Activated CD8-positive, alpha-beta T cell treated with anti-CD3 and anti-CD28 coated beads for 36 hours (primary cell): ENCODE data around the gene SLC22A23. TPM values are rescaled to one million over a fixed set of nuclear protein-coding genes. Genes with fewer than 3 reads are reported as not detected.

ENCODE experiments used
- ATAC-seq: fragments of 200-7000 bp; cut with Tn5 transposase; one replicate; pipeline ENCODE4 v1.10.0; 2021; ENCODE audit warnings: mild to moderate bottlenecking, moderate library complexity
- CTCF ChIA-PET: fragments of 350-600 bp; sonication (Branson Sonifier 250); formaldehyde crosslinking; loops from one replicate; lab custom pipeline; 2021; ENCODE audit warnings: antibody characterized with exemption; lab: Charles Lee
- POLR2A ChIA-PET: fragments of 350-600 bp; sonication (Branson Sonifier 250); formaldehyde crosslinking; loops from one replicate; lab custom pipeline; 2021; ENCODE audit warnings: antibody characterized with exemption; lab: Charles Lee
- DNase-seq: peaks from one replicate; pipeline ENCODE4 v3.0.0-alpha.2; 2020
- H3K27ac Mint-ChIP-seq: one replicate; pipeline ENCODE4 v1.8.0; 2021; ENCODE audit warnings: mild to moderate bottlenecking, mixed read lengths
- H3K27me3 Mint-ChIP-seq: one replicate; pipeline ENCODE4 v1.8.0; 2021; ENCODE audit warnings: mixed read lengths
- H3K36me3 Mint-ChIP-seq: one replicate; pipeline ENCODE4 v1.8.0; 2021; ENCODE audit warnings: low read depth, mixed read lengths
- H3K4me1 Mint-ChIP-seq: one replicate; pipeline ENCODE4 v1.8.0; 2021; ENCODE audit warnings: low read depth, mixed read lengths
- H3K4me3 Mint-ChIP-seq: one replicate; pipeline ENCODE4 v1.8.0; 2021; ENCODE audit warnings: mild to moderate bottlenecking, moderate library complexity, mixed read lengths
- H3K9me3 Mint-ChIP-seq: one replicate; pipeline ENCODE4 v1.8.0; 2021; ENCODE audit warnings: mixed read lengths
- intact Hi-C: fragments of 100-400 bp; cut with micrococcal nuclease; formaldehyde crosslinking; loops from one replicate; pipeline ENCODE4 v1.10.0; 2022
- total RNA-seq, 2 experiments: library from RNA; stranded (reverse); gene quantifications; one replicate each; pipeline ENCODE4 v1.2.3, GENCODE V29; 2021
- TF ChIP-seq, protein P1 (sequence below): fragments of 200-600 bp; IDR thresholded peaks from one replicate; pipeline ENCODE4 v1.8.0; 2022; ENCODE audit warnings: antibody characterized with exemption, mild to moderate bottlenecking

The SLC22A23 gene
- total RNA-seq, 2 experiments from 2014 or later, result 0.16 to 0.34 TPM

DNA sequence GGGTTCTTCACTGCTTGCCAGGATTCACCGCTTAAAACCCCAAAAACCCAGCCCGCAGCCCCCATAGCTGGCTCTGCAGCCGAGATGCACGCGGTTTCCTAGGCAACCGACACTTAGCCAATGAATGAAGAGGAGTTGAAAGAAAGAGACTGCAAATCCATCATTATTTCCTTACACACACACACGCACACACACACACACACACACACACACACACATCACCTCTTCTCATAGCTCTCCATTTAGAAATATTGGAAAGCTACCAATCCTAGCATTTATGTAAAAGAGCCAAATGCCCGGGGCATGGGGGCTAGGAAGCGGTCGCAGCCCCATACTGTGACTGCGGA lies 226.0 kb downstream of the SLC22A23 start:
- TF ChIP-seq, protein P1, sequence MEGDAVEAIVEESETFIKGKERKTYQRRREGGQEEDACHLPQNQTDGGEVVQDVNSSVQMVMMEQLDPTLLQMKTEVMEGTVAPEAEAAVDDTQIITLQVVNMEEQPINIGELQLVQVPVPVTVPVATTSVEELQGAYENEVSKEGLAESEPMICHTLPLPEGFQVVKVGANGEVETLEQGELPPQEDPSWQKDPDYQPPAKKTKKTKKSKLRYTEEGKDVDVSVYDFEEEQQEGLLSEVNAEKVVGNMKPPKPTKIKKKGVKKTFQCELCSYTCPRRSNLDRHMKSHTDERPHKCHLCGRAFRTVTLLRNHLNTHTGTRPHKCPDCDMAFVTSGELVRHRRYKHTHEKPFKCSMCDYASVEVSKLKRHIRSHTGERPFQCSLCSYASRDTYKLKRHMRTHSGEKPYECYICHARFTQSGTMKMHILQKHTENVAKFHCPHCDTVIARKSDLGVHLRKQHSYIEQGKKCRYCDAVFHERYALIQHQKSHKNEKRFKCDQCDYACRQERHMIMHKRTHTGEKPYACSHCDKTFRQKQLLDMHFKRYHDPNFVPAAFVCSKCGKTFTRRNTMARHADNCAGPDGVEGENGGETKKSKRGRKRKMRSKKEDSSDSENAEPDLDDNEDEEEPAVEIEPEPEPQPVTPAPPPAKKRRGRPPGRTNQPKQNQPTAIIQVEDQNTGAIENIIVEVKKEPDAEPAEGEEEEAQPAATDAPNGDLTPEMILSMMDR, result no peak
- intact Hi-C loops, result no loop called here
- Mint-ChIP-seq H3K9me3 (no peaks in the 10 kb centered on the region), H3K4me1 (peaks cover 42% of the 10 kb centered on the region), H3K36me3 (no peaks in the 10 kb centered on the region), H3K4me3 (peak overlapping the region; percentile 22), H3K27ac (no peak overlapping the region), H3K27me3 (peaks cover 78% of the 10 kb centered on the region)
- DNase-seq (peak; percentile 24), ATAC-seq (no peak)
- ChIA-PET POLR2A (no interaction called here), CTCF (interaction anchor here (1.7 kb wide), 1 partner anchor 20 kb away, joined by 11 read pairs; no protein-coding TSS in a partner anchor)

DNA sequence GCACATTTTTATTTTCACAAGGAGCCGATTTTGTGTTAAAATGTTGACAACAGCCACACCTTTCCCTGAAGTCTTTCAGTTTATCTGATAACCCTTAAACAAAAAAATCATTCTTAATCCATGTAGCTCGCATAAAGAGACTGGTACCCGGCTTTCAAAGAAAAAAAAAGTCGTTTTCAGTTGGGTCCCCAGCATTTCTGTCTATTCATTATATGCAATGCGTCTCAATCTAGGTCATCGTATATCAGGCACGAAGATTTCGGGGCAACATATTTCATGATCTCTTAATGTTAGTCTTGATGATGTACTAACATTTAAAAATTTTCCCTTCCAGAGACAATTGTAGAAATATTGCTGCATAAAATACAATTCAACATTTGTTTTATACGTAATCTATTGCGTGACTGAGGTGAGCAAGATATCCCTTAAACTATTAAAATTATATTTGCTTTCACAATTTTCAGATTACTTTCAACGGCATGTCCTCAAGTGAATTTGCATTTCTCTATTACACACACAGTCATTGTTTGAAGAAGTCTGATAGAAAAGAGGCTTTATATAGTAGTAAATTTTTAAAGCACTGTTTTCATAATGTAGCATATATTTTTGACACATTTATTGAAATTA lies 226.5 kb downstream of the SLC22A23 start:
- peak overlapping the region; percentile 22 for H3K4me3 Mint-ChIP-seq

DNA sequence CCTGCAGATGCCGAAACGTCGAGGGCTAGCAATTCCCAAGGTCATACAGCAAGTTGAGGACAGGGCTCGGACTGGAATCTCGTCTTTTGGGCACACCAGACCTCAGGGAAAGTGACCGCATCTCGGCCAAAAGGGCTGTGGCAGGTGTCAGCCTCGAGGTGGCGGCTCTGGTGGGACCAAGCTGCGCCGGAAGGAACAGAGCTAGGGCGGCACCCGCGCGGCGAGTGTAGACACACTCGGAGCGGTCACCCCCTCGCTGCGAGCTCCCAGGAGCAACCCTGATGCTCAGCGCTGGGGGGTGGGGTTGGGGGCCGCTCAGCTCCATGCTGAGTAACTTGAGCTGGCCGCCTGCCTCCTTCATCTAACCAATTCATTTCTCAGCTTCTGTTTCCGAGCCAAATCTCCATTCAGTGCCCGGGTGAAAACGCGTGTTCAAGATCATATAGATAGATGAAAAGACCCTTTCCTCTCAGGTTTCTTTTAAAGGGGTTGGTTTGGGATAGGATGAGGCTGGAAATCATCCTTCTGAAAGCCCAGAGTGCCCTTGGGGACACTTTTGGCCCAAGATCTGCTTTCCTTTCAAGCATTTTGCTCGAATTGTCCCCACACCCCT lies 227.2 kb downstream of the SLC22A23 start:
- CTCF ChIA-PET, result interaction anchor here (0.9 to 2.2 kb wide), 6 partner anchors 20 to 73 kb away, joined by 3 to 12 read pairs (median 3); partner anchors contain the start of gene TUBB2A
- no peaks in the 10 kb centered on the region for H3K9me3 Mint-ChIP-seq
- POLR2A ChIA-PET, result interaction anchor here (0.7 to 1.7 kb wide), 3 partner anchors 16 to 28 kb away, joined by 3 to 5 read pairs (median 3); no protein-coding TSS in a partner anchor
- peaks cover 77% of the 10 kb centered on the region for H3K27me3 Mint-ChIP-seq
- peak overlapping the region; percentile 8 for H3K27ac Mint-ChIP-seq
- intact Hi-C loops, result no loop called here
- DNase-seq (peak; percentile 57), ATAC-seq (peak; percentile 60)
- peaks cover 42% of the 10 kb centered on the region for H3K4me1 Mint-ChIP-seq
- TF ChIP-seq, protein P1, result no peak
- H3K4me3 Mint-ChIP-seq, result peak overlapping the region; percentile 63
- no peaks in the 10 kb centered on the region for H3K36me3 Mint-ChIP-seq

More for the DNA sequence above, 226.5 kb downstream of the SLC22A23 start:
- ChIA-PET CTCF (interaction anchor here (0.9 to 2.2 kb wide), 6 partner anchors 20 to 73 kb away, joined by 3 to 12 read pairs (median 4); partner anchors contain the start of gene TUBB2A), POLR2A (interaction anchor here (0.9 to 1.7 kb wide), 2 partner anchors 21 to 27 kb away, joined by 3 to 5 read pairs; no protein-coding TSS in a partner anchor)
- peaks cover 77% of the 10 kb centered on the region for H3K27me3 Mint-ChIP-seq
- intact Hi-C loops, result no loop called here
- H3K36me3 Mint-ChIP-seq, result no peaks in the 10 kb centered on the region
- no peak overlapping the region for H3K27ac Mint-ChIP-seq
- TF ChIP-seq, protein P1, result no peak
- no peaks in the 10 kb centered on the region for H3K9me3 Mint-ChIP-seq
- no peak for ATAC-seq
- DNase-seq, result no peak
- H3K4me1 Mint-ChIP-seq, result peaks cover 42% of the 10 kb centered on the region

DNA sequence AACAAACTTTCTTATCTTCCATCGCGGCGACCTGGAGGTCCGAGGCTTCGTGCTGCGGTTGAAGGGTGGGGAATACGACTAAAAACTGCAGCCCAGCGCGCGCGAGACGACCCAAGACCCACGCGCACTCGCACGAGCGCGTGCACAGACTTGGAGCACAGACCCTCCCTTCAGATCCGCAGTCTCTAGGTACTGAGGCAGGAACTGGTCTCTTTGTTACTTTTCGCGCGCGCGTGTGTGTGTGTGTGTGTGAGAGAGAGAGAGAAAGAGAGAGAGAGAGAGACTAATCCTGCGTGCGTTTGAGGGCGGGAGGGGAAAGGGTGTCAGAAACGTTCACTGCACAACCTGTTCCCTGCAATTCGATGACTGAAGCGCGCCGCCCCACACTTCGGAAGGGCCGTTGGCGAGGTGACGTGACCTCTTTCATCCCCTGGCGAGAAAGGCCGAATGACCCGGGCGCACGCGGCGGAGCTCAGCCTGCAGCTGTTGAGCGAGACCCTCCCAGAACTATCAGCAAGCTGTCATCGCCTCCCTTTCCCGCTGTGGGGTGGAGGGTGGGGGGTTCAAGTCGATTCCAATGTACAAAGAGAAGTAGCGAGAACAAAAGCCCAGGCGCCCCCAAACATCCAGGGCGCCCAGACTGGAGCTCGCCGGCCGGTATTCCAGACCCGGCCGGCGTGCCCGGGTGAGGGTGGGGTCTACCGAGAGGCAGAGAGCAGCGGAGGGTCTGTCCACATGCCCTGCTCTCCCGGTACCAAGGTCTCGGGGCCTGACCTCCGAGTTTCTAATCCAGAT lies 227.9 kb downstream of the SLC22A23 start:
- DNase-seq, result peak; percentile 56

More for the DNA sequence above, 227.9 kb downstream of the SLC22A23 start:
- no peaks in the 10 kb centered on the region for H3K9me3 Mint-ChIP-seq
- no peaks in the 10 kb centered on the region for H3K36me3 Mint-ChIP-seq
- TF ChIP-seq, protein P1, result no peak
- intact Hi-C loops, result no loop called here
- peaks cover 76% of the 10 kb centered on the region for H3K27me3 Mint-ChIP-seq
- ChIA-PET CTCF (interaction anchor here (0.9 to 2.2 kb wide), 6 partner anchors 19 to 72 kb away, joined by 3 to 12 read pairs (median 3); partner anchors contain the start of gene TUBB2A), POLR2A (interaction anchor here (0.7 to 1.7 kb wide), 3 partner anchors 15 to 29 kb away, joined by 3 to 5 read pairs (median 3); no protein-coding TSS in a partner anchor)
- H3K27ac Mint-ChIP-seq, result no peak overlapping the region
- peak overlapping the region; percentile 63 for H3K4me3 Mint-ChIP-seq
- no peak for ATAC-seq
- H3K4me1 Mint-ChIP-seq, result peaks cover 42% of the 10 kb centered on the region
